Effector memory CD4-positive, alpha-beta T cell (primary cell): ENCODE data around the gene FLOT2.
"Not testable (repeated sequence)": the region's sequence is repeated elsewhere in the genome, so short reads cannot be mapped to it uniquely, and the experiment has no call there.

Experiments
- DNase-seq, 3 donors: peaks; one replicate each; pipeline ENCODE4 v3.0.0-alpha.2; 2020
- H3K27ac ChIP-seq: 2 replicates; pipeline ENCODE4 v1.7.0; 2013; ENCODE audit warnings: mild to moderate bottlenecking, low read length, moderate library complexity; ENCODE audit not compliant: insufficient read depth, poor library complexity, severe bottlenecking
- H3K27me3 ChIP-seq: replicated peaks from 2 replicates; pipeline ENCODE4 v1.7.0; 2013; ENCODE audit warnings: mild to moderate bottlenecking, low read length; ENCODE audit not compliant: insufficient read depth, control insufficient read depth, poor library complexity, severe bottlenecking
- H3K36me3 ChIP-seq: 2 replicates; pipeline ENCODE4 v1.7.0; 2013; ENCODE audit warnings: mild to moderate bottlenecking, low read length, moderate library complexity; ENCODE audit not compliant: control insufficient read depth, insufficient read depth
- H3K4me1 ChIP-seq: 2 replicates; pipeline ENCODE4 v1.7.0; 2013; ENCODE audit warnings: low read length, mild to moderate bottlenecking; ENCODE audit not compliant: control insufficient read depth, insufficient read depth, poor library complexity, severe bottlenecking
- H3K4me3 ChIP-seq: 2 replicates; pipeline ENCODE4 v1.7.0; 2013; ENCODE audit warnings: low read length, low read depth, mild to moderate bottlenecking; ENCODE audit not compliant: insufficient read depth, poor library complexity, severe bottlenecking
- H3K9me3 ChIP-seq: 2 replicates; pipeline ENCODE4 v1.7.0; 2013; ENCODE audit warnings: mild to moderate bottlenecking, low read length, moderate library complexity; ENCODE audit not compliant: control insufficient read depth

Gene FLOT2

GRCh38 chr17:28849281-28849680 lies 48.3 kb downstream of the FLOT2 start:
- no peaks in the 10 kb centered on the region for H3K36me3 ChIP-seq
- no peak for DNase-seq
- H3K9me3 ChIP-seq, result no peaks in the 10 kb centered on the region

GRCh38 chr17:28848667-28849066 lies 48.9 kb downstream of the FLOT2 start:
- not testable (repeated sequence) for H3K4me1 ChIP-seq, H3K4me3 ChIP-seq, H3K9me3 ChIP-seq, H3K36me3 ChIP-seq, H3K27ac ChIP-seq, H3K27me3 ChIP-seq
- peak in 2 of 3 donors; percentile 14 to 27 for DNase-seq

More at GRCh38 chr17:28849281-28849680, 48.3 kb downstream of the FLOT2 start:
- H3K4me3 ChIP-seq, result no peak overlapping the region
- H3K27me3 ChIP-seq, result no peaks in the 10 kb centered on the region
- H3K27ac ChIP-seq, result no peak overlapping the region
- peaks cover 2% of the 10 kb centered on the region for H3K4me1 ChIP-seq

GRCh38 chr17:28846699-28847098 lies 50.8 kb downstream of the FLOT2 start:
- not testable (repeated sequence) for H3K27ac ChIP-seq, H3K9me3 ChIP-seq, H3K36me3 ChIP-seq, H3K27me3 ChIP-seq, H3K4me3 ChIP-seq, DNase-seq, H3K4me1 ChIP-seq

DNA sequence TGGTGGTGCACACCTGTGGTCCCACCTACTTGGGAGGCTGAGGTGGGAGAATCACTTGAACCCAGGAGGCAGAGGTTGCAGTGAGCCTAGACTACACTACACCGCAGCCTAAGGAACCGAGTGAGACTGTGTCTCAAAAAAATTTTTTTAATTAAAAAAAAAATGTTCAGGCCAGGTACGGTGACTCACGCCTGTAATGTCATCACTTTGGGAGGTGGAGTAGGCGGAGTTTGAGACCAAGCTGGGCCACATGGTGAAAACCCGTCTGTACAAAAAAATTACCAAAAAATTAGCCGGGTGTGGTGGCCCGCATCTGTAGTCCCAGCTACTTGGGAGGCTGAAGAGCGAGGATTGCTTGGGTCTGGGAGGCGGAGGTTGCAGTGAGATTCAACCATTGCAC lies 51.3 kb downstream of the FLOT2 start:
- H3K4me3 ChIP-seq, result no peak overlapping the region
- H3K36me3 ChIP-seq, result no peaks in the 10 kb centered on the region
- DNase-seq, result no peak
- H3K9me3 ChIP-seq, result no peaks in the 10 kb centered on the region
- no peak overlapping the region for H3K27ac ChIP-seq
- H3K4me1 ChIP-seq, result peaks cover 7% of the 10 kb centered on the region
- H3K27me3 ChIP-seq, result no peaks in the 10 kb centered on the region

DNA sequence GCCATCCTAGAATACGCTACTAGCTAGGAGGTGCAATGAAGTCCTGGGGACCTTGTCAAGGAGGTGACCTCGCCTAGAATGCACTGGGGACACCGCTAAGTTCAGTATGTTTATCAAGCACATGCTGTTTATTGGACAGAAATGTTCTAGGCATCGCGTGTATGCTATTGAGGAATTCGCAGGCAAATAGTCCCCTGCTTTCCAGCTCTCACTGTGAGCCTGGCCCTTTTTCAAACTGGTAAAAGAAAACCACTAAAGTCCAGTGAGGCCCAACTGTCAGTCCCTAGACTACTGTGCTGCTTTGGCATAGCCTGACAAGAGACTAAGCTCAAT lies 53.8 kb downstream of the FLOT2 start:
- no peak for DNase-seq
- Histone ChIP-seq H3K9me3 (no peaks in the 10 kb centered on the region), H3K27me3 (no peaks in the 10 kb centered on the region), H3K36me3 (no peaks in the 10 kb centered on the region), H3K4me3 (no peak overlapping the region), H3K4me1 (peaks cover 7% of the 10 kb centered on the region), H3K27ac (no peak overlapping the region)

DNA sequence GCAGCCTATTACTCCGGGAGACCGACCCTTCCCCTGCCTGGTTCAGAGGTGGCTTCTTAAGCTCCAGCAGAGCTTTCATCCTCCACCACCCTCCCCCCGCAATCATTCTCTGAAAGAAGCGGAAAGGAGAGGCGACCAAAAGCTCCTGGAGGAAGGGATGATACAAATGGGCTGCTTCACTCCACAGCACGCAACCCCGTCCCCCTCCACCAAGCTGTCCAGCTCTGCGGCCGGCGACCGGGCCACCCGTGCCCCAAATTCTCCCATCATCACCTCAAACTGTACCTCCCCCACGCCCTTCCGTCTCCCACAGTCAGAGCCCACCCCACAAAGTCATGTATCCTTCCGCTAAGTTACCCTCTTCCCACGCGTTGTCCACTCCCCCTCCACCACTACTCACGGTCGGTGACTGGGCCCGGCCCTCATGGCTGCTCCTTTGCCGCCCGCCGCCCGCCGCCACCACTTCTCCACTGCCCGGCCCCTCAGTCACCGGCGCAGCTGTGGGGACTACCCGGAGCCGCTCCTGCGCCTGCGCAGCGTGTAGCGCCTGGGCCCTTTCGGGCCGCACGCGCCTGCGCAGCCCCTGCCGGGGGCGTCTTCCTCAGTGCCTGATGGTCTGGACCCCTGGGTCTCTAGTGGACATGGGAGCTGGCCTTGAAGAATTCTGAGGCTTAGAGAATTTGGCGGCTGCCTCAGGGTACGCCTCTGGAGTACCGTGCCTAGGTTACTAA lies 55.1 kb downstream of the FLOT2 start, which contains the start of gene FAM222B:
Gene FAM222B (minus strand): TSS at position 509 of the 731 bp plus-strand sequence. CDS start 76,123 bp downstream, outside the sequence.
- Histone ChIP-seq H3K4me1 (peaks cover 7% of the 10 kb centered on the region), H3K27me3 (no peaks in the 10 kb centered on the region), H3K27ac (peak within 1 kb of the TSS; percentile 79), H3K4me3 (peak within 1 kb of the TSS; percentile 85), H3K9me3 (no peaks in the 10 kb centered on the region), H3K36me3 (no peaks in the 10 kb centered on the region)
- DNase-seq, result peak; percentile 74 to 82 (median 75)

GRCh38 chr17:28841901-28842281 lies 55.6 kb downstream of the FLOT2 start:
- no peaks in the 10 kb centered on the region for H3K9me3 ChIP-seq
- no peaks in the 10 kb centered on the region for H3K27me3 ChIP-seq
- no peak for DNase-seq
- H3K27ac ChIP-seq, result peak overlapping the region; percentile 79
- H3K36me3 ChIP-seq, result no peaks in the 10 kb centered on the region
- peaks cover 7% of the 10 kb centered on the region for H3K4me1 ChIP-seq
- H3K4me3 ChIP-seq, result peak overlapping the region; percentile 85

DNA sequence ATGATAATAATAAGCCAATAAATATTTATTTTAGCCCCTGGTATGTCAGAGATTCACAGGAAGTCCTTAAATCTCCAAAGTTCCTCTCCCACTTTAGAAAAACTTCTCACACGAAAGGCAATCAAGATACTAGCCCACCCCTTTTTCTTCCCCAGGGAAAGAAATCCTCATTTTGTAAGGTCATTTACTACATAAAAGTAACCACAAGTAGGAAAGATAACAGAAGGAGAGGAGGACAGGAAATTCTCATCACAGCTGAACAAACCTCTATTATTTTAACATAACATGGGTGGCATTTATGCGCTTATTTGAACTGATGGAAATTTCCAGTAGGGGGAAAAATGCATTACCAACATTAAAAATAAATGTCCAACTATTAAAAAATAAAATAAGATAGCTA lies 58.3 kb downstream of the FLOT2 start:
- DNase-seq, result no peak
- no peak overlapping the region for H3K4me3 ChIP-seq
- H3K27me3 ChIP-seq, result no peaks in the 10 kb centered on the region
- H3K36me3 ChIP-seq, result no peaks in the 10 kb centered on the region
- H3K4me1 ChIP-seq, result peaks cover 7% of the 10 kb centered on the region
- H3K9me3 ChIP-seq, result no peaks in the 10 kb centered on the region
- no peak overlapping the region for H3K27ac ChIP-seq

GRCh38 chr17:28836541-28836940 lies 61.0 kb downstream of the FLOT2 start:
- H3K9me3 ChIP-seq, DNase-seq, H3K4me1 ChIP-seq, H3K36me3 ChIP-seq, H3K27ac ChIP-seq, H3K27me3 ChIP-seq, H3K4me3 ChIP-seq: not testable (repeated sequence)

DNA sequence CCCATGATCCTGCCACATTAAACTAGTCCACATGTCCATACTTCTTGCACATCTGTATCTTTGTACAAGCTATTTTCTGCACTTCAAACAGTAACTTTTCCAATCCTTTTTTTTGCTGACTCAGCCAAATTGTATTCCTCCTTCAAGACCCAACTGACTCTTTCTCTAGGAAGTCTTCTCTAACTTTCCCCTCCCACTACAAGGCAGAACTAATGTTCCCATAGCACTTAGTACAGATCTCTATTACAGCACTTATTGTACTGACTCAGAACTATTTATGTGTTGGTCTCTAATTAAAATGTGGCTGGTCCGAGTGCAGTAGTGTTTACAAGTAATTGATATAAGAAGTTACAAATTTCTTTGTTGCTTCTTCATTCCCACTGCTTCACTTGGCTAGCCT lies 63.1 kb downstream of the FLOT2 start:
- Histone ChIP-seq H3K27me3 (no peaks in the 10 kb centered on the region), H3K27ac (no peak overlapping the region), H3K36me3 (peaks cover 6% of the 10 kb centered on the region), H3K4me1 (no peaks in the 10 kb centered on the region), H3K4me3 (no peak overlapping the region), H3K9me3 (no peaks in the 10 kb centered on the region)
- DNase-seq, result no peak
